Caco-2 (cell line): Measurements from ENCODE around the gene ZNF277. TPM values are rescaled to one million over a fixed set of nuclear protein-coding genes. Genes with fewer than 3 reads are reported as not detected.

ENCODE experiments used
- BruUV-seq: library from RNA; stranded (reverse); fragments of 400-500 nt; replicated peaks from 2 replicates; lab custom pipeline; 2021; lab: Mats Ljungman, UMichigan
- CTCF ChIA-PET: fragments of 300-600 bp; sonication (Branson Sonifier 250); formaldehyde crosslinking; loops from one replicate; lab custom pipeline; 2022; ENCODE audit warnings: antibody characterized with exemption; lab: Charles Lee
- POLR2A ChIA-PET: fragments of 300-600 bp; sonication (Branson Sonifier 250); formaldehyde crosslinking; loops from one replicate; lab custom pipeline; 2022; ENCODE audit warnings: antibody characterized with exemption; lab: Charles Lee
- DNase-seq, 2 experiments: peaks; one replicate each; pipeline versions ENCODE4 v3.0.0 to v3.0.0-alpha.2; 2020 to 2022
- H3K27me3 ChIP-seq: replicated peaks from 2 replicates; pipeline ENCODE4 v1.6.0; 2011; ENCODE audit warnings: low read length; ENCODE audit not compliant: control insufficient read depth, insufficient read depth
- H3K36me3 ChIP-seq: 2 replicates; pipeline ENCODE4 v1.5.1; 2011; ENCODE audit warnings: low read length; ENCODE audit not compliant: control insufficient read depth, insufficient read depth
- H3K4me1 ChIP-seq: fragments of 250-450 bp; sonication (Bioruptor Pico); 2 replicates; pipeline ENCODE4 v1.5.1; 2020; ENCODE audit warnings: mild to moderate bottlenecking
- H3K4me3 ChIP-seq: 2 replicates; pipeline ENCODE4 v1.5.1; 2011; ENCODE audit warnings: low read depth, mild to moderate bottlenecking, control low read depth, low read length
- H3K9me3 ChIP-seq: fragments of 250-450 bp; sonication (Bioruptor Pico); 2 replicates; pipeline ENCODE4 v1.5.1; 2020; ENCODE audit warnings: mild to moderate bottlenecking, moderate library complexity
- H3K27ac Mint-ChIP-seq: one replicate; pipeline ENCODE4 v1.8.0; 2022; ENCODE audit warnings: mixed read lengths; ENCODE audit not compliant: unreplicated experiment
- H3K27me3 Mint-ChIP-seq: one replicate; pipeline ENCODE4 v1.8.0; 2022; ENCODE audit warnings: mixed read lengths; ENCODE audit not compliant: insufficient read depth, unreplicated experiment
- H3K36me3 Mint-ChIP-seq: one replicate; pipeline ENCODE4 v1.8.0; 2022; ENCODE audit warnings: mild to moderate bottlenecking, mixed read lengths; ENCODE audit not compliant: insufficient read depth, unreplicated experiment
- H3K4me1 Mint-ChIP-seq: one replicate; pipeline ENCODE4 v1.8.0; 2022; ENCODE audit warnings: low read depth, mixed read lengths; ENCODE audit not compliant: unreplicated experiment
- H3K4me3 Mint-ChIP-seq: one replicate; pipeline ENCODE4 v1.8.0; 2022; ENCODE audit warnings: mild to moderate bottlenecking, moderate library complexity, mixed read lengths; ENCODE audit not compliant: unreplicated experiment
- H3K9me3 Mint-ChIP-seq: one replicate; pipeline ENCODE4 v1.8.0; 2022; ENCODE audit warnings: mixed read lengths; ENCODE audit not compliant: unreplicated experiment
- intact Hi-C: fragments of 100-400 bp; cut with micrococcal nuclease; formaldehyde crosslinking; loops from one replicate; pipeline ENCODE4 v1.10.0; 2022; ENCODE audit not compliant: unreplicated experiment
- total RNA-seq: library from RNA; stranded (reverse); gene quantifications from 2 replicates; pipeline ENCODE4 v1.2.3, GENCODE V29; 2022
- TF ChIP-seq, protein P1 (sequence below), 2 experiments: fragments of 200-600 bp in 1 of 2; IDR thresholded peaks; 1 replicate in 1 of 2; 2 replicates in 1 of 2; pipeline versions ENCODE4 v1.5.1 to v1.8.0; 2011 to 2022; ENCODE audit warnings: antibody characterized with exemption in 1 of 2, control low read depth in 1 of 2, inconsistent platforms in 1 of 2, low read depth in 1 of 2, low read length in 1 of 2, mild to moderate bottlenecking in 1 of 2, moderate library complexity in 1 of 2; ENCODE audit not compliant: insufficient read depth in 1 of 2, severe bottlenecking in 1 of 2, unreplicated experiment in 1 of 2

ZNF277 gene
- total RNA-seq, 1 experiment from 2014 or later = 22.8 TPM

DNA sequence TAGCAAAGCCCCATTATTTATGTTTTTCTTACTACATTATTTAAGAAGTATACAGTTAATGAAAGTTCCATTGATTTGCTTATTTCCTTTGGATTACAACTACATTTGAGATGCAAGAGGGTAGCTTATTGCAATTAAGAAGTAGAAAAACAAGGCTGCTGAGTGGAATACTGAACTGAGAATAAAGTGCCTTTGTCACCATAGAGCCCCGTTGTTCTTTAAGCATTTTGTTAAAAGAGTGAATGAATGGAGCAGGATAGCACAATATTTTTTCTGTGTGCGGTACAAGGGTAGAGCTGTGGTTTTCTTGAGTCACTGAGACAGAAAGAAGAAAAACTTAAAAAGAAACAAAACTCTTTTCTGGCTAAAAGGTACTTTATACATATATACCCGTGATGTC is 45.6 kb downstream of the ZNF277 start:
- Histone ChIP-seq H3K9me3 (no peaks in the 10 kb centered on the region), H3K36me3 (no peaks in the 10 kb centered on the region), H3K27me3 (no peaks in the 10 kb centered on the region), H3K4me3 (no peak overlapping the region), H3K4me1 (peaks cover 9% of the 10 kb centered on the region; the same call in 1 of the 2 replicates)
- Mint-ChIP-seq H3K4me3 (no peak overlapping the region), H3K36me3 (no peaks in the 10 kb centered on the region), H3K27ac (no peak overlapping the region), H3K27me3 (no peaks in the 10 kb centered on the region), H3K4me1 (no peaks in the 10 kb centered on the region), H3K9me3 (no peaks in the 10 kb centered on the region)
- TF ChIP-seq, protein P1, sequence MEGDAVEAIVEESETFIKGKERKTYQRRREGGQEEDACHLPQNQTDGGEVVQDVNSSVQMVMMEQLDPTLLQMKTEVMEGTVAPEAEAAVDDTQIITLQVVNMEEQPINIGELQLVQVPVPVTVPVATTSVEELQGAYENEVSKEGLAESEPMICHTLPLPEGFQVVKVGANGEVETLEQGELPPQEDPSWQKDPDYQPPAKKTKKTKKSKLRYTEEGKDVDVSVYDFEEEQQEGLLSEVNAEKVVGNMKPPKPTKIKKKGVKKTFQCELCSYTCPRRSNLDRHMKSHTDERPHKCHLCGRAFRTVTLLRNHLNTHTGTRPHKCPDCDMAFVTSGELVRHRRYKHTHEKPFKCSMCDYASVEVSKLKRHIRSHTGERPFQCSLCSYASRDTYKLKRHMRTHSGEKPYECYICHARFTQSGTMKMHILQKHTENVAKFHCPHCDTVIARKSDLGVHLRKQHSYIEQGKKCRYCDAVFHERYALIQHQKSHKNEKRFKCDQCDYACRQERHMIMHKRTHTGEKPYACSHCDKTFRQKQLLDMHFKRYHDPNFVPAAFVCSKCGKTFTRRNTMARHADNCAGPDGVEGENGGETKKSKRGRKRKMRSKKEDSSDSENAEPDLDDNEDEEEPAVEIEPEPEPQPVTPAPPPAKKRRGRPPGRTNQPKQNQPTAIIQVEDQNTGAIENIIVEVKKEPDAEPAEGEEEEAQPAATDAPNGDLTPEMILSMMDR (IDR thresholded peaks at IDR 0.05; ENCODE audit: insufficient read depth in 1 of 2, low read depth in 1 of 2, low read length in 1 of 2, severe bottlenecking in 1 of 2, unreplicated experiment in 1 of 2) = no peak
- POLR2A ChIA-PET = interaction anchor here (0.6 kb wide), 1 partner anchor 10 kb away, joined by 4 read pairs; no protein-coding TSS in a partner anchor
- no peak for DNase-seq
- intact Hi-C loops = no loop called here
- no TSS peak for BruUV-seq
- CTCF ChIA-PET = no interaction called here

DNA sequence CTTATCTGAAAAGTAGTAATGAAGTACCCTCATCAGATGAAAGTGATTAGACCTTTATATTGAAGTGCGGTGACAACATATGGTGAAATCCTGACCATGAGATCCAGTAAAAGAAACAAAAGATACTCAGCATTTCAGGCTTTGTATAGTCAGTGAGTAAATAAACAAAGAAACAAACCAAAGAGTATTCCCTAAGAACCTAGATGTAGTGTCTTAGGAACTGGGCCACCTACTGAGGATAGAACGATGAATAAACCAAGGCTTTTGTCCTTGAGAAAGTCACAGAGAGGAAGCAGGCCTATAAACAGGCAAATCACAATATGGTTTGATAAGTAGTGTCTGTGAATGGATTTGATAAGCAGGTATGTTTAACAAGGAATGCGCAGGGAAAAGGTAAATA is 46.2 kb downstream of the ZNF277 start:
- Histone ChIP-seq H3K9me3 (no peaks in the 10 kb centered on the region), H3K27me3 (no peaks in the 10 kb centered on the region), H3K4me1 (peaks cover 9% of the 10 kb centered on the region; the same call in 1 of the 2 replicates), H3K36me3 (no peaks in the 10 kb centered on the region), H3K4me3 (no peak overlapping the region)
- H3K4me3 Mint-ChIP-seq = no peak overlapping the region
- TF ChIP-seq, protein P1 (IDR thresholded peaks at IDR 0.05; ENCODE audit: insufficient read depth in 1 of 2, low read depth in 1 of 2, low read length in 1 of 2, severe bottlenecking in 1 of 2, unreplicated experiment in 1 of 2) = no peak
- no peaks in the 10 kb centered on the region for H3K36me3 Mint-ChIP-seq
- POLR2A ChIA-PET = no interaction called here
- CTCF ChIA-PET = no interaction called here
- H3K4me1 Mint-ChIP-seq = no peaks in the 10 kb centered on the region
- DNase-seq = no peak
- intact Hi-C loops = no loop called here
- H3K9me3 Mint-ChIP-seq = no peaks in the 10 kb centered on the region
- H3K27ac Mint-ChIP-seq = no peak overlapping the region
- no TSS peak for BruUV-seq
- no peaks in the 10 kb centered on the region for H3K27me3 Mint-ChIP-seq

DNA sequence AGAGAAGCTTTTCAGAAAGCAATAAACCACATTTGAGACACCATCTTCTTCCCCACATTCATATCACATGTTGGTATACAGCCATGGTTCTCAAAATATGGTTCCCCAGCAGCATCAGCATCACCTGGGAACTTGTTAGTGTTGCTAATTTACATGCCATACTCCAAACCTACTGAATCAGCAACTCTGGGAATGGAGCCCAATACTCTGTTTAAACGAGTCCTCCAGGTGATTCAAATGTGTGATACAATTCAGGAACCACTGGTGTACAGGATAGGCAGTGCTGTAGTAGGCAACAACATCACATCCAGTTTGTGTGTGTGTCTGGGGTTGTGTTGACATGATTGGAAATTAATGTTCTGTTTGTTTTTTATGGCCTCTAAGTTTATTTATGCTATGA is 47.7 kb downstream of the ZNF277 start:
- TF ChIP-seq, protein P1 (IDR thresholded peaks at IDR 0.05; ENCODE audit: insufficient read depth in 1 of 2, low read depth in 1 of 2, low read length in 1 of 2, severe bottlenecking in 1 of 2, unreplicated experiment in 1 of 2) = no peak
- Mint-ChIP-seq H3K27me3 (no peaks in the 10 kb centered on the region), H3K36me3 (no peaks in the 10 kb centered on the region), H3K4me3 (no peak overlapping the region), H3K9me3 (no peaks in the 10 kb centered on the region), H3K27ac (no peak overlapping the region), H3K4me1 (no peaks in the 10 kb centered on the region)
- intact Hi-C loops = no loop called here
- peaks cover 9% of the 10 kb centered on the region; the same call in 1 of the 2 replicates for H3K4me1 ChIP-seq
- no peaks in the 10 kb centered on the region for H3K9me3 ChIP-seq
- H3K4me3 ChIP-seq = no peak overlapping the region
- H3K36me3 ChIP-seq = no peaks in the 10 kb centered on the region
- no peak for DNase-seq
- CTCF ChIA-PET = no interaction called here
- no TSS peak for BruUV-seq
- no peaks in the 10 kb centered on the region for H3K27me3 ChIP-seq
- POLR2A ChIA-PET = no interaction called here
